SU-DHL-6 (cell line): Measurements from ENCODE around the gene FBN1.

ENCODE experiments used
- EZH2phosphoT487 ChIP-seq: fragments of 200-600 bp; sonication (generic), shearing (Covaris generic); conservative IDR thresholded peaks from 2 replicates; pipeline ENCODE4 v1.6.1; 2018; ENCODE audit warnings: mild to moderate bottlenecking, antibody characterized with exemption, low read length, moderate library complexity, mixed read lengths
- TF ChIP-seq, protein P1 (sequence below): fragments of 200-600 bp; sonication (generic); IDR thresholded peaks from one replicate; pipeline ENCODE4 v1.5.1; 2017; ENCODE audit warnings: antibody characterized with exemption, mild to moderate bottlenecking, low read length, moderate library complexity; ENCODE audit not compliant: insufficient read depth, poor library complexity, severe bottlenecking

DNA sequence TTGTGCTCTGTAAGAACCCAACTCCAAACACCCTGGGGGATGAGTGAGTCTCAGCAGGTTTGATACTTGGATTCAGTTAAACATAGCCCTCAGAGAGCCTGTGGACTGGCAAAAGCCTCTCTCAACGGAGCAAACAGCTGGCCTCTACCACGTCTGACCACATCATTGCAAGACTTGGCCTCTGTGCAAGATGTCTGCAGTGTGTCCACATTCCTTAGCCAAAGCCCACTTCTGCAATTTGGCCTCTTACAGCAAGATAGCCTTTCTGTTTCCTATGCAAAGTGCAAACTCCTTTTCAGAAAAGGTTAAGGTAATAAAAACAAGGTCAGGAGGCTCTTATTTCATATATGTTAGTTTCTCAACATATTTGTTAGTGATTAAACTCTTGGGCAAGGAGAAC is 27.9 kb downstream of the FBN1 start:
- TF ChIP-seq, protein P1, sequence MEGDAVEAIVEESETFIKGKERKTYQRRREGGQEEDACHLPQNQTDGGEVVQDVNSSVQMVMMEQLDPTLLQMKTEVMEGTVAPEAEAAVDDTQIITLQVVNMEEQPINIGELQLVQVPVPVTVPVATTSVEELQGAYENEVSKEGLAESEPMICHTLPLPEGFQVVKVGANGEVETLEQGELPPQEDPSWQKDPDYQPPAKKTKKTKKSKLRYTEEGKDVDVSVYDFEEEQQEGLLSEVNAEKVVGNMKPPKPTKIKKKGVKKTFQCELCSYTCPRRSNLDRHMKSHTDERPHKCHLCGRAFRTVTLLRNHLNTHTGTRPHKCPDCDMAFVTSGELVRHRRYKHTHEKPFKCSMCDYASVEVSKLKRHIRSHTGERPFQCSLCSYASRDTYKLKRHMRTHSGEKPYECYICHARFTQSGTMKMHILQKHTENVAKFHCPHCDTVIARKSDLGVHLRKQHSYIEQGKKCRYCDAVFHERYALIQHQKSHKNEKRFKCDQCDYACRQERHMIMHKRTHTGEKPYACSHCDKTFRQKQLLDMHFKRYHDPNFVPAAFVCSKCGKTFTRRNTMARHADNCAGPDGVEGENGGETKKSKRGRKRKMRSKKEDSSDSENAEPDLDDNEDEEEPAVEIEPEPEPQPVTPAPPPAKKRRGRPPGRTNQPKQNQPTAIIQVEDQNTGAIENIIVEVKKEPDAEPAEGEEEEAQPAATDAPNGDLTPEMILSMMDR = no peak
- no peak for TF ChIP-seq EZH2phosphoT487
